HG03135 (cell line): ENCODE measurements around the gene PEX14.
"Not testable (repeated sequence)": the region's sequence is repeated elsewhere in the genome, so short reads cannot be mapped to it uniquely, and the experiment has no call there.

Experiments
- ATAC-seq: cut with Tn5 transposase; IDR thresholded peaks from one replicate; pipeline ENCODE4 v1.9.1; 2021; ENCODE audit warnings: mild to moderate bottlenecking, moderate library complexity; ENCODE audit not compliant: unreplicated experiment

The PEX14 gene

GRCh38 chr1:10450156-10450814 lies 24.5 kb upstream of the PEX14 start:
- no peak for ATAC-seq

GRCh38 chr1:10450836-10451235 lies 23.9 kb upstream of the PEX14 start:
- no peak for ATAC-seq

- no peak for ATAC-seq
Observed at GRCh38 chr1:10451287-10451686, 23.5 kb upstream of the PEX14 start.

- ATAC-seq, result no peak
Observed at GRCh38 chr1:10456048-10456447, 18.7 kb upstream of the PEX14 start.

- no peak for ATAC-seq
Observed at GRCh38 chr1:10456661-10457060, 18.1 kb upstream of the PEX14 start.

- not testable (repeated sequence) for ATAC-seq
Observed at GRCh38 chr1:10457462-10457861, 17.3 kb upstream of the PEX14 start.

GRCh38 chr1:10457875-10458274 lies 16.9 kb upstream of the PEX14 start:
- ATAC-seq, result no peak

- no peak for ATAC-seq
Observed at GRCh38 chr1:10459184-10459583, 15.6 kb upstream of the PEX14 start.

- no peak for ATAC-seq
Observed at GRCh38 chr1:10467078-10467477, 7.7 kb upstream of the PEX14 start.

GRCh38 chr1:10470043-10470442 lies 4.7 kb upstream of the PEX14 start:
- no peak for ATAC-seq

GRCh38 chr1:10471411-10472219 lies 3.1 kb upstream of the PEX14 start:
- ATAC-seq, result peak; percentile 5

- ATAC-seq, result peak; percentile 75
Observed at GRCh38 chr1:10472220-10473144, 2.3 kb upstream of the PEX14 start, which contains the start of gene DFFA. Gene DFFA, minus strand, starts transcription at chr1:10472529. Its CDS starts 71 bp downstream, at chr1:10472458.

GRCh38 chr1:10473145-10473765 lies 1.5 kb upstream of the PEX14 start:
- ATAC-seq, result no peak

GRCh38 chr1:10474309-10474612 lies 489 bp upstream of the PEX14 start:
- ATAC-seq, result not testable (repeated sequence)

GRCh38 chr1:10475510-10475909 lies 760 bp downstream of the PEX14 start:
- ATAC-seq, result no peak

GRCh38 chr1:10479296-10479695 lies 4.5 kb downstream of the PEX14 start:
- ATAC-seq, result no peak

GRCh38 chr1:10480614-10481013 lies 5.9 kb downstream of the PEX14 start:
- ATAC-seq, result no peak

GRCh38 chr1:10484521-10484920 lies 9.8 kb downstream of the PEX14 start:
- no peak for ATAC-seq

GRCh38 chr1:10489291-10490055 lies 14.7 kb downstream of the PEX14 start:
- ATAC-seq, result no peak

- no peak for ATAC-seq
Observed at GRCh38 chr1:10490286-10490970, 15.7 kb downstream of the PEX14 start.
